Renal pelvis (tissue), 4 donors: Measurements from ENCODE around the gene NINJ1. TPM values are rescaled to one million over a fixed set of nuclear protein-coding genes. Genes with fewer than 3 reads are reported as not detected.
"Not testable (repeated sequence)": the region's sequence is repeated elsewhere in the genome, so short reads cannot be mapped to it uniquely, and the experiment has no call there.

Source experiments
- DNase-seq: peaks from one replicate; pipeline ENCODE4 v3.0.0-alpha.2; 2013
- polyA plus RNA-seq, 3 donors: library from polyadenylated mRNA; unstranded; fragments of 120-200 nt; gene quantifications; one replicate each; pipeline ENCODE4 v1.2.1, GENCODE V29; 2013; ENCODE audit not compliant: insufficient read length in 3 of 3

The NINJ1 gene
- polyA plus RNA-seq, 3 donors = 51.6 to 53.2 (median 52.5) TPM

GRCh38 chr9:93122721-93123221 lies 11.3 kb downstream of the NINJ1 start:
- no peak for DNase-seq

- no peak for DNase-seq
Measured at GRCh38 chr9:93121316-93122241, 12.5 kb downstream of the NINJ1 start.

GRCh38 chr9:93120846-93121315 lies 13.2 kb downstream of the NINJ1 start:
- DNase-seq = no peak

DNA sequence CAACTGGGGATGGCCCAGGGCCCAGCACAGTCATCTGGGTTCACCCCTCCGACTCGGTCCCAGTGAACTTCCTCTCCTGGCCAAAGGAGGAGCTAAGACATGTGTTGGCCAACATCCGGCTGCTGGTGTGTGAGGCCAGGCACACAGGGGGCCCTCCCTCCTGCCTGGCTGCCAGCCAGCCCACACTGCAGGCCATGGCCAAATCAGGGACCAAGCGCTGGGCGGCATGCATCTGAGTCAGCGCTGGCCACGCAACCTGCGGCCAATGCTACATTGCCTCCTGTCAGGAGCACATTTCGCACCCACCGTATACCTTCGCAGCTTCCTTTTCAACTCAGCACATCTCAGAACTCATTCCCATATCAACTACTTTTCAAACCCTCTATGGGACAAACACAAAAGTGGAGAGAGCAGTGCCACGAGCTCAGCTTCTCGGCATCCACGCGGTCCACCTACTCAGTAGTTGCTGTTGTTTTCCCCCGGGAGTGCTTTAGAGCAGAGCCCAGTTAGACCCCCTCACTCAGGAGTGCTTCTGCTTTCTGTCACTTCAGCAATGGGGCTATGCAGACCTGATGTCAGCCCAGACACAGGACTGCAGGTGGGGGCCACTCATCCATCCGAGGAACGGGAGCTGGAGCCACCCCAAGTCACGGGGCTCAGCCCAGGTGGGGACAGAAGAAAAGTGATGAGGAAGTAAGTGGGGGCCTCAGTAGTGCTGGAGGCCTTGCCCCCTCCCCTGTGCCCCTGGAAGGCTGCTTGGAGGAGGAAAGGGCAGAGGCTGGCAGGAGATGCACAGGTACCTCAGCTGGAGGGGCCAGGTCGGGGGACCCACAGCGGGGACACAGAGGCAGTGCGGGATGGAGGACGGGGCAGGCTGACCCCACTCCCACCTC lies 13.9 kb downstream of the NINJ1 start:
- no peak for DNase-seq

DNA sequence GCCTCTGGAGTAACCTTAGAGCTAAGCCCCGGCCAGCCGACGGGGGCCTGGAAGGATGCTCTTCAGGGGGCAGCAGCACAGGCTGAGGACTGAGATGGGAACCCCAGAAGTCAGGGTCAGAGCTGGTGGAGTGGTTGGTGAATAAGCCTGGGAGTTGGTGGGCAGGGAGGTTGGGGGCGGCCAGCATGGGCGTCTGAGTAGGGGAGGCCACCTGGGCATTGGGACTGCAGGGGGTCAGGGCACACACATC lies 14.4 kb downstream of the NINJ1 start:
- no peak for DNase-seq

- DNase-seq = no peak
Measured at GRCh38 chr9:93118863-93119702, 15.0 kb downstream of the NINJ1 start.

- no peak for DNase-seq
Measured at GRCh38 chr9:93117924-93118862, 15.9 kb downstream of the NINJ1 start.

DNA sequence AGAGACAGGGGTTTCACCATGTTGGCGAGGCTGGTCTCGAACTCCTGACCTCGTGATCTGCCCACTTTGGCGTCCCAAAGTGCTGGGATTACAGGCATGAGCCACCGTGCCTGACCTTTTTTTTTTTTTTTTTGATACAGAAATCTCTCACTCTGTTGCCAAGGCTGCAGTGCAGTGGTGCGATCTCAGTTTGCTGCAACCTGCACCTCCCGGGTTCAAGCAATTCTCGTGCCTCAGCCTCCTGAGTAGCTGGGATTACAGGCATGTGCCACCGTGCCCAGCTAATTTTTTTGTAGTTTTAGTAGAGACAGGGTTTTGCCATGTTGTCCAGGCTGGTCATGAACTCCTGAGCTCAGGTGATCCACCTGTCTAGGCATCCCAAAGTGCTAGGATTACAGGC lies 16.5 kb downstream of the NINJ1 start:
- DNase-seq = not testable (repeated sequence)

DNA sequence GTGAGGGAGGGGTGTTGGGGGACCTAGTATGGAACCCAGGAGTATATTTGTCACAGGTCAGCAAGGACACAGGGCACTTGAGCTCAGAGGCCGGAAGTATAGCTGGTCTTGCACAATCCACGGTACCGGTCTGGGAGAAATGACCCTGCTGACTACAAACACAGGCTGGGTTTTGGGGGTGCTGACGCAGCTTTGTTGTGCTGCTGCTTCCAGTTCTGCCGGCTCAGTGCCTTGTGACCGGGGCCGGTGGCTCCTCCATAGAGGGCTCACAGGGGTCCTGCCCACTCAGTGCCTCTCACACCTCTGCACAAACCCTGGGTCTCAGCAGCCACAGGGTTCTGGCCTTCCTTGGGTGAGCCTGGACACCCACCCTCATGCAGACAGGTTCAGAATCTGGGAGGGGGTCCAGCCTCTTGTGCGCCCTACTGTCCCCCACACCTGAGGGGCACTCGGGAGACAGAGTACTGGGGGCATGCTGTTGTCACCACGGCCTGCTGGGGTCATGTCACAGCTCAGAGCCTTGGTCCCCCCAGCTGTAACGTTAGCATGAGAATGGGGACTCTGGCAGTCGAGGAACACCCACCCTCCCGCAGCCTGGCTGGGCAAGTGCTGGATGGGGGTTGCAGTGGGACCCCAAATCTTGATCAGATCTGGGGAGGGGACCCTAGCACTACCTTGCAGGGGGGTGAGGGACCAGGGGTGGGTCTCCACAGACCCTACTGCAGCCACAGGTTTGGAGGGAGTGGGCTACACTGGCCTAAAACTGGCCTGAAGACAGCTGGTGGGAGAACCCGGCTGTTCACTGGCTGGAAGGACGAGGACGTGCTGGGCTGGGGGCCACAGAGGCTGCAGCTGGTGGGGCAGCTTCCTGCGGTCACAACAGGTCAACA lies 17.7 kb downstream of the NINJ1 start:
- DNase-seq = no peak

- no peak for DNase-seq
Measured at GRCh38 chr9:93115486-93116071, 18.5 kb downstream of the NINJ1 start.

DNA sequence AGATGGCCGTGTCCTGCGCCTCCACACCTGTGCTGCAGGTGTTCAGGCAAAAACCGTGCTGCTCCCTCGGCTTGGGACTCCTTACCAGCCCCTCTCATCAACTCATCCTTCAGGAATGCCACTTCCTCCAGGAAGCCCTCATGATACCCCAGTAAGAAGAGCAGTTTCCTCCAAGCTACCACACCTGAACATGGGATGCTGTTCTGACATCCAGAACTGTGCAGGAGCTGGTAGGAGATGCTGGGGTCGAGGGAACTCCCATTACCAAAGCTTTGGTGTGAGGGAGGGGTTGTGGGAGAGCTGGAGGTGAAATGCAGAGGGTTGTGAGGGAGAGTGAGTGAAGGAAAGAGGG lies 19.1 kb downstream of the NINJ1 start:
- DNase-seq = no peak

DNA sequence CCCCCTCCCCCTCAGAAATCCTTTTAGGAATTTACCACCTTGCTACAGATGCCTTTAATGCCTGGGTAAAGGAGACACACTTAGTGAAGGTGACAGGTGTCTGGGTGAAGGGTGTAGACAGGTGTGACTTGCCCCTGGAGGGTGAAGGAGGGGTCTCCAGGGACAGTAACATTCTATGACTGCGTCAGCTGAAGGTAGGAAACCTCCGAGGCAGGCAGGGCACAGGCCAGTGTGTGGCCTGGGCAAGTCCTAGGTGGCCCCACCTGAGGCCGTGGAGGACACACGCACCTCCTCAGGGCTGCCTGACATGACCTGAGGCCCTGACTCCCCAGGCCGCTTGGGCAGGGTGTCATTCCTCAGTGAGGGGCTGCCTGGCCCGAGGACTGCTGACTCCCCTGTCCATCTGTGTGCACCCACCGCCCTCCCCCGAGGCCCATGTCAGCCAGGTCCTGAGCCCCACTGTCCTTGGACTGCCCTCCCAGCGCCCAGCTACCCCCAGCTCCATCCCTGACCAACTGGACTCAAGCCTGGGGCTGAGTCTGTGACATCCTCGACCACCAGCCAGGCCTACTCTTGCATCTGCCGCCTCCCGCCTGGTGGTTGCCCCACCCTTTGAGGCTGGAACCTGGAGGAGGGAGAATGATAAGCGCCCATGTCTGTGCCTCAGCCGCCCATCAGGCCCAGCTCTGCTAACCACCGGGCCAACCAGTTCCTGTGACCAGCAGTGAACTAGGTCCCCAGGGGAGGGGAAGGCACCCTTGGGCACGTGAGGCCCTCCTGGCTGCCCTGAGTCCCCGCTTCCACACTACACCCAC lies 19.7 kb downstream of the NINJ1 start:
- no peak for DNase-seq

GRCh38 chr9:93112864-93113389 lies 21.1 kb downstream of the NINJ1 start:
- DNase-seq = no peak

- DNase-seq = no peak
Measured at GRCh38 chr9:93112116-93112863, 21.8 kb downstream of the NINJ1 start.

GRCh38 chr9:93111371-93112115 lies 22.5 kb downstream of the NINJ1 start:
- no peak for DNase-seq

DNA sequence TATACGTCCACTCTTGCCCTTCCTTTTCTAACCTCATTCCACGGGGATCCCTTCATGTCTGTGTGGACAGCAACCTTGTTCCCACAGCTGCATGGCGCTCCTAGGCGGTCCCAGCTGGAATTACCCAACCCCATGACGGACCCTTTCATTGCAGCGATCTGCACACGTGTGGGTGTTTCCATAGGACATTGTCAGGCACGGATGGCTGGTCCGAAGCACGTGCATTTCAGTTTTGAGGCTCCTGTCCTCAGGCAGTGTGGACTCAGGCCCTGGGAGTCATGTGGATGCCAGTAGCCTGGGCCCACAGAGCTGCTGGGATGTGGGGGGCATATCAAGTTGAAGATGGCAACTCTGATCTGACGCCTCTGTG lies 23.1 kb downstream of the NINJ1 start:
- DNase-seq = no peak
